Cortex of kidney (tissue), 1 donor: Measurements from ENCODE around the gene MCM3AP.
"Not testable (repeated sequence)": the region's sequence is repeated elsewhere in the genome, so short reads cannot be mapped to it uniquely, and the experiment has no call there.

Source experiments
- DNase-seq: peaks from one replicate; lab custom pipeline; 2025; lab: John Stamatoyannopoulos, UW

Gene MCM3AP

GRCh38 chr21:46311568-46311967, 26.2 kb upstream of the MCM3AP start:
- no peak for DNase-seq

DNA sequence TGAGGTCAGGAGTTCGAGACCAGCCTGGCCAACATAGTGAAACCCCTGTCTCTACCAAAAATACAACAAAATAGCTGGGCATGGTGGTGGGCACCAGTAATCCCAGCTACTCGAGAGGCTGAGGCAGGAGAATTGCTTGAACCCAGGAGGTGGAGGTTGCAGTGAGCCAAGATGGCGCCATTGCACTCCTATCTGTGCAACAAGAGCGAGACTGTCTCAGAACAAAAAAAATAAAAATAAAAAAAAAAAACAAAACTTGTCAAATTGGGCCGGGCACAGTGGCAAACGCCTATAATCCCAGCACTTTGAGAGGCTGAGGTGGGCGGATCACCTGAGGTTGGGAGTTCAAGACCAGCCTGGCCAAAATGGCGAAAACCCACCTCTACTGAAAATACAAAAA, 24.8 kb upstream of the MCM3AP start:
- DNase-seq: not testable (repeated sequence)

DNA sequence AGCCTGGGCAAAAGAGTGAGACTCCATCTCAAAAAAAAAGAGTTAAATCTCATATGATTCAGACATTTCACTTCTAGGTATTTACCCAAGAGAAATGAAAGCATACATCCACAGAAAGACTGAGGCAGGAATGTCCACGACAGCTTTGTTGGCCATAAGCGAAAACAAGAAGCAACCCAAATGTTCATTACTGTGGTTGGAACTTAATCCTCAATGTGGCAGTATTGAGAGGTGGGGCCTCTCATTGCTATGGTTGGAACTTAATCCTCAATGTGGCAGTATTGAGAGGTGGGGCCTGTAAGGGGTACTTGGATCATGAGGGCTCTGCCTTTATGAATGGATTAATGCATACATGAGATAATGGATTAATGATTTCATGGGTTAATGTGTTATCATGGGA, 23.0 kb upstream of the MCM3AP start:
- no peak for DNase-seq

DNA sequence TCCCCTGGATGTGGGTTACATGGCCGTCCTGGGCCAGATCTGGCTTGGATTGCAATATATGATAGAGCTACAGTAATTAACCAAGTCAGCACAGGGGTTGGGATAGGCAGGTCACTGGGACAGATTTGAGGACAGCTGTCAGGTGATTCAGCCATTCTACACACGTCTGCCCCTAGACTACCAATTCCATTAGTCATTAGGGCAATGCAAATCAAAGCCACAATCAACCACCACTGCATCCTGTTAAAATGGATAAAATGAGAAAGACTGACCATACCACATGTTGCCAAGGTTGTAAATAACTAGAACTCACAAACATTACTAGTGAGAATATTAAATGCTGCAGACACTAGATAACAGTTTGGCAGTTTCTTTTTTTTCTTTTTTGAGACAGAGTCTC, 22.2 kb upstream of the MCM3AP start:
- DNase-seq: no peak

DNA sequence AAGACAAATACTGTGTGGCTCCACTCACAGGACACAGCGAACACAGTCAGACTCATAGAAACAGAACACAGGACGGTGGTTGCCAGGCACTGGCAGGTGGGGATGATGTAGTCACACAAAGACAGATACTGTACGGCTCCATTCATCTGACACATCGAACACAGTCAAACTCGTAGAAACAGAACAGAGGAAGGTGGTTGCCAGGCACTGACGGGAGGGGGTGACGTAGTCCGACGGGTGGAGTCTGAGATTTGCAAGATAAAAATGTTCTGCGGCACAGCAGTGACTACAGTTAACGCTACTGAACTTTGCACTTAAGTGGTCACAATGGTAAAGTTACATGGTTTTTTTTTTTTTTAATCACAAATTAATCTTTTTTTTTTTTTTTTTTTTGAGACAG, 19.5 kb upstream of the MCM3AP start:
- DNase-seq: no peak

- DNase-seq: no peak
Measured at GRCh38 chr21:46304437-46304836, 19.0 kb upstream of the MCM3AP start.

DNA sequence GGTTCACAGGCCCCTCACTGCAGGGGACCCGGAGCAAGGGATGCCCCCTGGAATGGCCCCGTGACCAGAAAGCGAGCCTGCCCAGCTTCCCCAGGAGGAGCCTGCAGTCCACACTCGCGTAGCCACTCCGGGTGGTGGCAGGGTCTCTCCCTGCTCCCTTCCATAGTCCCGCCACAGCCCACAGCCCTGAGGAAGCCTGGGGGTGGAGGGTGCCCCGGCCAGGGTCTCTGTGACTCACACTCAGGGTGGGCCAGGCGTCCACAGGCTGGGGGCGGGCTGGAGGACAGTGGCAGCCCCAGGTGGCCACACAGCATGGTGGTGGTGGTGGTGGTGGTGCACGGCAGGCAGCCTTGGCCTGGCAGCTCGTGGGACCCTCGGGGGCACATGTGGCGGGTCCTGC, 16.3 kb upstream of the MCM3AP start:
- no peak for DNase-seq

DNA sequence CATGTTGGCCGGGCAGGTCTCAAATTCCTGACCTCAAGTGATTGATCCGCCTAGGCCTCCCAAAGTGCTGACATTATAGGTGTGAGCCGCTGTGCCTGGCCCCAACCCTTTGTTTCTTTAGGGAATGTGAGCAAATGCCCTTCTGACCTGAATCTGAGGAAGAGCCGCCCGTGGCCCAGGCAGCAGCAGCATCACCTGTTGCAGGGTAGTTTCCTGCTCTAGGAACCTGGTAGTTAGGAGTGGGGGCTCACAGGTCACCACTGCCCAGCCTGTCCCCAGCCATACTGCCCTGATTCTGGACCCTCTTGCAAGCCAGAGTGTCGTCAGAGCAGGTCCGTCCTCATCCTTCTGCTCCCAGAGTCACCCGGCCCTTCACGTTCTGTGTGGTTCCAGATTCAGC, 13.8 kb upstream of the MCM3AP start:
- DNase-seq: no peak

DNA sequence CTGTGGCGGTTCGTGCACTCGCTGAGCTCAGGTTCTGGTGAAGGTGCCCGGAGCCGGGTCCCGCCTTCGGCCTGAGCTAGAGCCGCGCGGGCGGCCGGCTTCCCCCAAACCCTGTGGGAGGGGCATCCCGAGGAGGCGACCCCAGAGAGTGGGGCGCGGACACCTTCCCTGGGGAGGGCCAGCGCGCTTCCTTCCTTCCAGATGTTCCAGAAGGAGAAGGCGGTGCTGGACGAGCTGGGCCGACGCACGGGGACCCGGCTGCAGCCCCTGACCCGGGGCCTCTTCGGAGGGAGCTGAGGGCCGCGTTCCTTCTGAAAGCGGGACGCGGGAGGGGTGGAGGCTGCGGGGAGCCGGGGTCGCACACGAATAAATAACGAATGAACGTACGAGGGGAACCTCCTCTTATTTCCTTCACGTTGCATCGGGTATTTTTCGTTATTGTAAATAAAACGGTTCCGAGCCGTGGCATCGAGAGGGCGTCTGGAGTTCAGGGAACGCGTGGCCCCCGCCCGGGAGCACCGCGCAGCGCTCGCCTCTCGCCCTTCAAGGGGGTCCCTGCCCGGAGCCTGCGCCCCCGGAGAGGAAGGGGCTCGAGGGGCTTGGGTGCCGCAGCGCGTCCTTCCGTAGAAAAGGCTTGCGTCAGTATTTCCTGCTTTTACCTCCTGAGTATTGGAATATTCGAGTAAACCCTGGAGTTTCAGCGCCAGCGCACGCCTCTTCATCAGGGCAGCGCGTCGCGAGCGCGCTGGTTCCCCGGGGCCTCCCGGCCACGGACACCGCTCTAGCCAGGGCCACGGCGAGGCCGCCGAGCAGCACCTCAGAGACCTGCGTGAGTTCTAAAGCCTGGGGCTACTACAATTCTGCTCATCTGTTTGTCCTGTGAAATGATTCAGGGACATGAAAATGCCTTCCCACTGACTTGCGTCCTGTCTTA, 12.2 kb upstream of the MCM3AP start:
- DNase-seq: no peak

DNA sequence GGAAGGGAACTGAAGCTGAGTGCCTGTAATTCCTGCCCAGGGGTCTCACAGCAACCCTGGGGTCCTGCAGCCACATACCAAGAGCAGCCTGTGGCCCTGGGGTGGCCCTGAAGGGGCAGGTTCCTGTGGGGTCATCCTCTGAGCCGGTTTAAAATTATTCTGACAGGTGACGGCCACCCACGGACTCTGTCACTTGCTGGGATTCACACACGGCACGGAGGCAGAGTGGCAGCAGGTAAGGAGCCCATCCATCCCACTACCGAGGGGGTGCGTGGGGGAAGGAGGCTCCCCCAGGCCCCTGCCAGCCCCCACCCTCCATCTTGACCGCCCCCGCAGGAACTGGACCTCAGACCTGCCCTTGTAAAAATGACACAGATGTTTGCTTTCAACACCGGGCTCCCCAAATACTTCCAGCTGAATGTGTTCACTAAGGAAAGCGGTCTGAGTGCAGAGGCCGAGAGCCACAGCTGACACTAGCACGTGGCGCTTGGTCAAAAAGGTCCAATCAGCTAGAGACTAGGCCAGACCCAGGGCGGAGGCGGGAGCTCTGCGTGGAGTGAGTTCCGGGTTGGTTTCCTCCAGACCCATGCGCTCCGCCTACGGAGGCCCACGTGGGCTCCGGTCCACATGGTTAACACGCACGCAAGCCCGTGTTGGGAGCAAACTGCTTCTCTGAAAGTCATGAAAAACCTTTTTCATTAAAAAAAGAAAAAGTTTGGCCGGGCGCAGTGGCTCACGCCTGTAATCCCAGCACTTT, 10.8 kb upstream of the MCM3AP start:
- no peak for DNase-seq

DNA sequence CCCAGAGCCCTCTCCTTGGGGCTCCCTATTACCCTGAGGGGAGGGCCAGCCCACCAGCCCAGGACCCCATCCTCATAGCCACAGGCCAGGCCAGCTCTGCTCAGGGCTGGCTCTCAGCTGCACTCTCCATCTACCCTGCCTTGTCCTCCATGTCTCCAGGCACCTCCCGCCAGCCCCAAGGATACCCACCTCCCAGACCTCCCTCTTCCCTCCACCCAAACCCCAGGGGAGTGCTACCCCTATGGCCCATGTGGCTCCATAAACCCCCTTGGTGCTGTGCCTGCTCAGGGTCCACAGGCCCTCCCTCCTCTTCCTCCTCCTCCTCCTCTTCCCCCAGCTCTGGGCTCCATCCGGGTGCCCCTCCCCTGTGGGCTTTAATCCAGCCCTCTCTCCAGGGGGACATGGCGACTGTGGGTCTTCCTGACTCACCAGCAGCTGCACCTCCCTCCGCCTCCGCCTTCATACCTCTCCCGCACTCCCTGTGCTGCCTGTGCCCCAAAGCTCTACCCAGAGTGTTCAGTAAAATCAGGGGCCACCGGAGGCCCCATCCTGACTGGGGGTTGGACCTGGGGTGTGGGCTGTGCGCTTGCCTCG, 9.9 kb upstream of the MCM3AP start:
- no peak for DNase-seq

DNA sequence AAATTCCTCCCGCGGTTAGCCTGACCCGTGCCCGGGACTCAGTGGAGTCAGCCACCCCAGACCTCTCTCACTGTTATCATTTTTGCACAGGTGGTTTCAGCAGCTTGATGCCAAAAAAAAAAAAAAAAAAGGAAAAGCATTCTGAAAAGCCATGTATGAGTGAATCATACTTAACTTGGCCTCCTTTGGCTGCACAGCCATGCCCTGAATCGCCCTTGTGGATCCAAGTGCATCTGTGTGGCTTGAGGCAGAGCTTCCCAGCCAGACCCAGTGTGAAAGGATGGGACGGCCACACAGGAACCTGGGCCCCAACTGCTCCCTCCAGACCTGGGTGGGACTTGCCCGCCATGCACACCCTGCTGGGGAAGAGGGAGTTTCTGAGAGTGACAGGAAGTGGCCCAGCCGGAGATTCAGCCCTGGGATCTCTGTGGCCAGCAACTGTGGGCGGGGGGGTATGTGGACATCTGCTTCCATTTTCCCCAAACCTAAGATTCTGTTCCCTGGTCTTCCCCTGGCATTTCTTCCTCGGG, 9.3 kb upstream of the MCM3AP start:
- no peak for DNase-seq

GRCh38 chr21:46291561-46291960, 6.2 kb upstream of the MCM3AP start:
- DNase-seq: no peak

DNA sequence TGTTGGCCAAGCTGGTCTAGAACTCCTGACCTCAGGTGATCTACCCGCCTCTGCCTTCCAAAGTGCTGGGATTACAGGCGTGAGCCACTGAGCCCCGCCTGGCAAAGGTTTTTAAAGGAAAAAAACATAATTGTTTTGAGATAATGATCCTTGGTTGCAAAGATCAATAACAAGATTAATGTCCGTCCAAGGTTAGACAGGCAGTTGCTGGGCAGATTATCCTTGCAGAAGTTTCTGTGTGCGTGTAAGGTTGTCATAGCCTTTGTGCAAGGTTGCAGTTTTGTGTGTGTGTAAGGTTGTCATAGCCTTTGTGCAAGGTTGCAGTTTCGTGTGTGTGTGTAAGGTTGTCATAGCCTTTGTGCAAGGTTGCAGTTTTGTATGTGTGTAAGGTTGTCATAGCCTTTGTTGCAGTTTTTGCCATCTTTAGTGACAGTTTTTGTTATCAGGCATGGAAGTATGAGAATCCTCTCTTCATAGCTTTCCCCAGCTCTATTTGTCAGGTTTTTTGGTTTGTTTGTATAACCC, 4.3 kb upstream of the MCM3AP start:
- no peak for DNase-seq

DNA sequence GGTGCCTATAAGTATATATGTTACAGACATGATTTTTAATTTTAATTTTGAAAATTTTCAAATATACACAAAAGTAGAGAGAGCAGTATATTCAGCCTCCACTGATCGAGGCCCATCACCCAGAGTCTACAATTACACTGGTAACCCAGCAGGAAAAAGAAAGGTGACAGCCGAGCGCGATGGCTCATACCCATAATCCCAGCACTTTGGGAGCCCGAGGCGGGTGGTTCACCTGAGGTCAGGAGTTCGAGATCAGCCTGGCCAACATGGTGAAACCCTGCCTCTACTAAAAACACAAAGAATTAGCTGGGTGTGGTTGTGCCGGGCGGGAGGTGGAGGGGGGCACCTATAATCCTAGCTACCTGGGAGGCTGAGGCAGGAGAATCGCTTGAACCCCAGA, 2.1 kb upstream of the MCM3AP start:
- DNase-seq: no peak

DNA sequence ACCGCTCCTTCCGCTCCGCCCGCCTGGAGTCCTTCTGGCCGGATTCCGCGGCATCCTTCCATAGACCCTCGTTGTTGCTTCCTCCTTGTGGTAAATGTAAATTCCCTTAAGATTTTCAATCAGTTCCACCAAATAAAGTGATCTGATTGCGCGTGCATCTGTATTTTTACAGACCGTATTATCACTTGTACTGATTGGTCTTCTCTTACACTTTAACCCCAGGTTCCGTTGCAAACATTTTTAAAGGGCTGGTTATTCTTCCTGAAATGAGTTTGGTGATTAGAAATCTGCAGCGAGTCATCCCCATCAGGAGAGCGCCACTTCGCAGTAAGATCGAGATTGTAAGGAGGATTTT, 1.2 kb upstream of the MCM3AP start:
- no peak for DNase-seq

GRCh38 chr21:46285761-46286647, 593 bp upstream of the MCM3AP start, which contains the start of gene YBEY:
Gene YBEY (plus strand): TSS chr21:46286342. CDS start chr21:46286914, 572 bp downstream.
- peak; percentile 34 for DNase-seq

- no peak for DNase-seq
Measured at GRCh38 chr21:46284733-46285132, 678 bp downstream of the MCM3AP start.

DNA sequence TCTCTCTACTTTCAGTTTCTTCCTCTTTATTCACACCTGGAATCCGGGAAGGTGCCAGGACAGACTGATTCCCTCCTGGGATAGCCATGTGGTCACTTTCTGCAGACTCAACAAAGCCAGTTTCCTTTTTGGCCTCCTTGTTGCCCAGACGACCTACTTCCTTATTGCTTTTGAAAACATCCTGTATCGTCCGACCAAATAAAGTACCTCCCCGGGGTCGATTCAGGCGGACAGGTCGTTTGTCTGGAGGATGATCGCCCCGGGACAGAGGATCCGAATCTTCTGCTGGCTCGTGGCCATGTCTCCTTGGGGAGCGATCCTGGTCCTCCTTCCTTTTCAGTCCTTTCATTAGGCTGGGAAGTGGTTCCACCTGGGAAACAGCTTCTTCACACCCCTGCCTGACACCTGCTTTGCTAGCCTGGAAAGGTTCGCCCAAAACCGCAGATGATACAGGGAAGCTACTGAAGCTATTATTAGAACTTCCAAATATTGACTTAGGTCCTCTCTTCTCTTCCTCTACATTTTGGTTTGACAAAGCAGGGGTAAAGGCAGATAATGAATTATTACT, 1.2 kb downstream of the MCM3AP start:
- DNase-seq: no peak

- DNase-seq: no peak
Measured at GRCh38 chr21:46274797-46275390, 10.5 kb downstream of the MCM3AP start.

GRCh38 chr21:46273341-46273740, 12.1 kb downstream of the MCM3AP start:
- no peak for DNase-seq
